OCI-LY7 (cell line): ENCODE results near the gene DAPK1. TPM values are rescaled to one million over a fixed set of nuclear protein-coding genes. Genes with fewer than 3 reads are reported as not detected.

Experiments
- BruUV-seq: library from RNA; stranded (reverse); fragments of 400-500 nt; replicated peaks from 2 replicates; lab custom pipeline; 2021; lab: Mats Ljungman, UMichigan
- CTCF ChIA-PET: fragments of 300-600 bp; sonication (Branson Sonifier 250); formaldehyde crosslinking; loops from one replicate; lab custom pipeline; 2022; ENCODE audit warnings: antibody characterized with exemption; ENCODE audit not compliant: unreplicated experiment; lab: Charles Lee
- POLR2A ChIA-PET: fragments of 300-600 bp; sonication (Branson Sonifier 250); formaldehyde crosslinking; loops from one replicate; lab custom pipeline; 2022; ENCODE audit warnings: antibody characterized with exemption; lab: Charles Lee
- DNase-seq: peaks from one replicate; pipeline ENCODE4 v3.0.0-alpha.2; 2015; ENCODE audit warnings: low spot score
- H2AFZ ChIP-seq: fragments of 200-600 bp; sonication (generic), shearing (Covaris generic); 2 replicates; pipeline ENCODE4 v1.6.1; 2014; ENCODE audit warnings: mild to moderate bottlenecking, antibody characterized with exemption, low read length, moderate library complexity
- H3K27ac ChIP-seq: fragments of 200-600 bp; sonication (generic); 2 replicates; pipeline ENCODE4 v1.5.1; 2014; ENCODE audit warnings: mixed run types, low read depth, mild to moderate bottlenecking, moderate library complexity, low read length, inconsistent platforms; ENCODE audit not compliant: poor library complexity, severe bottlenecking
- H3K36me3 ChIP-seq: fragments of 200-600 bp; sonication (generic); 2 replicates; pipeline ENCODE4 v1.6.1; 2014; ENCODE audit warnings: mild to moderate bottlenecking, antibody characterized with exemption, low read length, moderate library complexity, mixed read lengths; ENCODE audit not compliant: insufficient read depth
- H3K4me1 ChIP-seq: fragments of 200-600 bp; sonication (generic); 2 replicates; pipeline ENCODE4 v1.5.1; 2014; ENCODE audit warnings: mild to moderate bottlenecking, low read length; ENCODE audit not compliant: insufficient read depth, poor library complexity, severe bottlenecking
- H3K4me2 ChIP-seq: fragments of 200-600 bp; sonication (generic); 2 replicates; pipeline ENCODE4 v1.6.1; 2014; ENCODE audit warnings: mild to moderate bottlenecking, low read length
- H3K4me3 ChIP-seq: fragments of 200-600 bp; sonication (generic); 2 replicates; pipeline ENCODE4 v1.5.1; 2014; ENCODE audit warnings: mild to moderate bottlenecking, low read depth, low read length; ENCODE audit not compliant: poor library complexity, severe bottlenecking
- H3K79me2 ChIP-seq: fragments of 200-600 bp; sonication (generic); 2 replicates; pipeline ENCODE4 v1.6.1; 2016; ENCODE audit warnings: low read depth, mild to moderate bottlenecking, low read length, moderate library complexity, mixed read lengths; ENCODE audit not compliant: insufficient read depth
- H3K9me2 ChIP-seq: fragments of 200-600 bp; sonication (generic); 2 replicates; pipeline ENCODE4 v1.6.1; 2016; ENCODE audit warnings: mild to moderate bottlenecking, low read length, mixed read lengths; ENCODE audit not compliant: insufficient read depth
- H3K9me3 ChIP-seq: fragments of 200-600 bp; sonication (generic); 2 replicates; pipeline ENCODE4 v1.6.1; 2014; ENCODE audit warnings: mild to moderate bottlenecking, mixed run types, low read length, mixed read lengths
- H4K20me1 ChIP-seq: fragments of 200-600 bp; sonication (generic); 2 replicates; pipeline ENCODE4 v1.6.1; 2014; ENCODE audit warnings: mild to moderate bottlenecking, antibody characterized with exemption, low read length, moderate library complexity, mixed read lengths; ENCODE audit not compliant: insufficient read depth
- CTCF ChIP-seq: fragments of 200-600 bp; sonication (generic); conservative IDR thresholded peaks from 2 replicates; pipeline ENCODE4 v1.5.1; 2014; ENCODE audit warnings: mild to moderate bottlenecking, antibody characterized with exemption, low read length, moderate library complexity, mixed read lengths
- EZH2phosphoT487 ChIP-seq: fragments of 200-600 bp; sonication (generic); IDR thresholded peaks from 2 replicates; pipeline ENCODE4 v1.6.1; 2018; ENCODE audit warnings: low read depth, borderline replicate concordance, mild to moderate bottlenecking, mixed run types, antibody characterized with exemption, low read length, moderate library complexity, mixed read lengths
- intact Hi-C: fragments of 100-400 bp; cut with micrococcal nuclease; formaldehyde crosslinking; loops from one replicate; pipeline ENCODE4 v1.10.0; 2022; ENCODE audit not compliant: unreplicated experiment
- total RNA-seq, 2 experiments: library from RNA; depleted of rRNA in 1 of 2; stranded (reverse); fragments of >200 nt in 1 of 2; shearing (Covaris generic) in 1 of 2; gene quantifications; 2 replicates each; pipeline ENCODE4 v1.2.3, GENCODE V29; 2014 to 2022

The DAPK1 gene
- total RNA-seq, 2 experiments from 2014 or later = 0.25 to 3.5 TPM

GRCh38 chr9:87739546-87739945 is 241.9 kb downstream of the DAPK1 start:
- BruUV-seq = no TSS peak
- Histone ChIP-seq H3K36me3 (no peaks in the 10 kb centered on the region), H3K9me3 (no peaks in the 10 kb centered on the region), H3K4me2 (no peak overlapping the region), H4K20me1 (no peaks in the 10 kb centered on the region), H3K9me2 (no peaks in the 10 kb centered on the region), H3K4me3 (no peak overlapping the region), H3K27ac (no peak overlapping the region), H3K4me1 (no peaks in the 10 kb centered on the region), H3K79me2 (no peaks in the 10 kb centered on the region), H2AFZ (no peak overlapping the region)
- TF ChIP-seq CTCF (no peak), EZH2phosphoT487 (no peak)
- intact Hi-C loops = no loop called here
- ChIA-PET POLR2A (no interaction called here), CTCF (no interaction called here)
- no peak for DNase-seq

GRCh38 chr9:87740209-87740608 is 242.5 kb downstream of the DAPK1 start:
- TF ChIP-seq EZH2phosphoT487 = no peak
- TF ChIP-seq CTCF = no peak
- Histone ChIP-seq H3K4me3 (no peak overlapping the region), H4K20me1 (no peaks in the 10 kb centered on the region), H2AFZ (no peak overlapping the region), H3K4me2 (no peak overlapping the region), H3K9me2 (no peaks in the 10 kb centered on the region), H3K4me1 (no peaks in the 10 kb centered on the region), H3K79me2 (no peaks in the 10 kb centered on the region), H3K27ac (no peak overlapping the region), H3K36me3 (no peaks in the 10 kb centered on the region), H3K9me3 (no peaks in the 10 kb centered on the region)
- POLR2A ChIA-PET = interaction anchor here (0.6 kb wide), 1 partner anchor 228 kb away, joined by 4 read pairs; no protein-coding TSS in a partner anchor
- DNase-seq = no peak
- no TSS peak for BruUV-seq
- CTCF ChIA-PET = no interaction called here
- intact Hi-C loops = no loop called here

- no peak overlapping the region for H3K27ac ChIP-seq
- no peaks in the 10 kb centered on the region for H3K79me2 ChIP-seq
- H3K9me3 ChIP-seq = no peaks in the 10 kb centered on the region
- H3K4me2 ChIP-seq = no peak overlapping the region
- no peak overlapping the region for H2AFZ ChIP-seq
- intact Hi-C loops = no loop called here
- H3K4me3 ChIP-seq = no peak overlapping the region
- ChIA-PET CTCF (no interaction called here), POLR2A (no interaction called here)
- DNase-seq = no peak
- BruUV-seq = no TSS peak
- no peaks in the 10 kb centered on the region for H3K36me3 ChIP-seq
- no peaks in the 10 kb centered on the region for H4K20me1 ChIP-seq
- no peaks in the 10 kb centered on the region for H3K4me1 ChIP-seq
- TF ChIP-seq EZH2phosphoT487 (no peak), CTCF (no peak)
- no peaks in the 10 kb centered on the region for H3K9me2 ChIP-seq
These were observed 243.7 kb downstream of the DAPK1 start for GRCh38 chr9:87741326-87741725.
